Body of pancreas (tissue), 4 donors: ENCODE data around the gene PCNX1. TPM values are rescaled to one million over a fixed set of nuclear protein-coding genes. Genes with fewer than 3 reads are reported as not detected.

Experiments used
- ATAC-seq: fragments of 150-250 bp; one replicate; pipeline ENCODE4 v1.9.1; 2016
- DNase-seq, 4 donors: peaks; one replicate each; pipeline ENCODE4 v3.0.0-alpha.2; 2019
- H3K27ac ChIP-seq, 4 donors: fragments of 200-600 bp; sonication (generic); 1 replicate in 3 of 4; 2 replicates in 1 of 4; pipeline versions ENCODE4 v1.5.1 to v1.6.1; 2016 to 2019; ENCODE audit warnings: mild to moderate bottlenecking in 1 of 4, mixed read lengths in 1 of 4, moderate library complexity in 1 of 4
- H3K27me3 ChIP-seq, 2 donors: fragments of 200-600 bp; sonication (generic); one replicate each; pipeline ENCODE4 v1.6.0; 2016; ENCODE audit warnings: mild to moderate bottlenecking in 1 of 2
- H3K36me3 ChIP-seq, 2 donors: fragments of 200-600 bp; sonication (generic); replicated peaks in 1 of 2; 2 replicates each; pipeline ENCODE4 v1.5.1; 2016; ENCODE audit warnings: low read depth in 2 of 2; ENCODE audit not compliant: insufficient read depth in 1 of 2
- H3K4me1 ChIP-seq: fragments of 200-600 bp; sonication (generic); one replicate; pipeline ENCODE4 v1.6.0; 2016
- H3K4me3 ChIP-seq, 2 donors: fragments of 200-600 bp; sonication (generic); 1 replicate in 1 of 2; 2 replicates in 1 of 2; pipeline ENCODE4 v1.5.1; 2016 to 2019
- H3K9me3 ChIP-seq, 3 donors: fragments of 200-600 bp; sonication (generic); 1 replicate in 2 of 3; 2 replicates in 1 of 3; pipeline ENCODE4 v1.5.1; 2016
- POLR2A ChIP-seq, 3 donors: fragments of 450-650 bp; IDR thresholded peaks; one replicate each; pipeline ENCODE4 v1.6.1; 2016; ENCODE audit warnings: antibody characterized with exemption in 3 of 3, mild to moderate bottlenecking in 2 of 3
- WGBS, 2 donors: methylation state at CpG; one replicate each; pipeline ENCODE4 v1.1.5; 2017; 5-methylcytosine and 5-hydroxymethylcytosine counted together
- intact Hi-C: fragments of 100-400 bp; cut with DNase I; formaldehyde crosslinking; loops from one replicate; pipeline ENCODE4 v1.15.1; 2023
- total RNA-seq, 2 donors: library from RNA; depleted of rRNA; stranded (reverse); fragments of >200 nt; gene quantifications; one replicate each; pipeline ENCODE4 v1.1.0, GENCODE V29; 2016
- TF ChIP-seq, protein P1 (sequence below), 7 experiments: fragments of 450-650 bp in 4 of 7; fragments of 200-600 bp in 3 of 7; sonication (generic) in 3 of 7; IDR thresholded peaks; one replicate each; pipeline ENCODE4 v1.5.1; 2016 to 2019; ENCODE audit warnings: antibody characterized with exemption in 7 of 7

The PCNX1 gene
- total RNA-seq, 2 donors from 2014 or later: 25.4 to 94.3 TPM

GRCh38 chr14:70964492-70964891, 57.2 kb downstream of the PCNX1 start:
- no peak for ATAC-seq
- 47 to 57% methylated on average over 3 of the region's 3 CpGs for WGBS, 2 donors
- TF ChIP-seq, protein P1, sequence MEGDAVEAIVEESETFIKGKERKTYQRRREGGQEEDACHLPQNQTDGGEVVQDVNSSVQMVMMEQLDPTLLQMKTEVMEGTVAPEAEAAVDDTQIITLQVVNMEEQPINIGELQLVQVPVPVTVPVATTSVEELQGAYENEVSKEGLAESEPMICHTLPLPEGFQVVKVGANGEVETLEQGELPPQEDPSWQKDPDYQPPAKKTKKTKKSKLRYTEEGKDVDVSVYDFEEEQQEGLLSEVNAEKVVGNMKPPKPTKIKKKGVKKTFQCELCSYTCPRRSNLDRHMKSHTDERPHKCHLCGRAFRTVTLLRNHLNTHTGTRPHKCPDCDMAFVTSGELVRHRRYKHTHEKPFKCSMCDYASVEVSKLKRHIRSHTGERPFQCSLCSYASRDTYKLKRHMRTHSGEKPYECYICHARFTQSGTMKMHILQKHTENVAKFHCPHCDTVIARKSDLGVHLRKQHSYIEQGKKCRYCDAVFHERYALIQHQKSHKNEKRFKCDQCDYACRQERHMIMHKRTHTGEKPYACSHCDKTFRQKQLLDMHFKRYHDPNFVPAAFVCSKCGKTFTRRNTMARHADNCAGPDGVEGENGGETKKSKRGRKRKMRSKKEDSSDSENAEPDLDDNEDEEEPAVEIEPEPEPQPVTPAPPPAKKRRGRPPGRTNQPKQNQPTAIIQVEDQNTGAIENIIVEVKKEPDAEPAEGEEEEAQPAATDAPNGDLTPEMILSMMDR (IDR thresholded peaks at IDR 0.05): no peak
- TF ChIP-seq POLR2A (IDR thresholded peaks at IDR 0.05): no peak
- DNase-seq: no peak
- H3K4me3 ChIP-seq: no peak overlapping the region
- H3K27me3 ChIP-seq: no peaks in the 10 kb centered on the region
- no peak overlapping the region for H3K27ac ChIP-seq
- no peaks in the 10 kb centered on the region for H3K4me1 ChIP-seq
- intact Hi-C loops: no loop called here
- no peaks in the 10 kb centered on the region for H3K9me3 ChIP-seq
- H3K36me3 ChIP-seq: peaks cover 0 to 3% of the 10 kb centered on the region in 2 donors

DNA sequence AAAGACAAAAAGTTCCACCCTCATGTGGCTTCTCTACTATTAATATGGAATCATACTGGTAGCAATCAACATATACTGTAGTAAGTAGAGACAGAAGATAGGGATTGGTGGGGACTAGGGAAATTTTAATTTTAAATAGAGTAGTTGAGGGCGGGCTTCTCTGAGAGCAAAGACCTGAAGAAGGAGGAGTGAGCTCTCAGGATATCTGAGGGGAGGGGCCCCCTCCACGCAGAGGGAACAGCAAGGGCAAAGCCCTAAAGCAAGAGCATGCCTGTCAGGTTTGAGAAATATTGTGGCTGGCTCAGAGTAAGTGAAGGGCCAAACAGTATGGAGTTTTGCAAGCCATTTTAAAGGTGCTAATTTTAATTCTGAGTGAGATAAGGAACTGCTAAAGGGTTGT, 64.3 kb downstream of the PCNX1 start:
- DNase-seq: no peak
- 72 to 76% methylated on average over 2 of the region's 2 CpGs for WGBS, 2 donors

DNA sequence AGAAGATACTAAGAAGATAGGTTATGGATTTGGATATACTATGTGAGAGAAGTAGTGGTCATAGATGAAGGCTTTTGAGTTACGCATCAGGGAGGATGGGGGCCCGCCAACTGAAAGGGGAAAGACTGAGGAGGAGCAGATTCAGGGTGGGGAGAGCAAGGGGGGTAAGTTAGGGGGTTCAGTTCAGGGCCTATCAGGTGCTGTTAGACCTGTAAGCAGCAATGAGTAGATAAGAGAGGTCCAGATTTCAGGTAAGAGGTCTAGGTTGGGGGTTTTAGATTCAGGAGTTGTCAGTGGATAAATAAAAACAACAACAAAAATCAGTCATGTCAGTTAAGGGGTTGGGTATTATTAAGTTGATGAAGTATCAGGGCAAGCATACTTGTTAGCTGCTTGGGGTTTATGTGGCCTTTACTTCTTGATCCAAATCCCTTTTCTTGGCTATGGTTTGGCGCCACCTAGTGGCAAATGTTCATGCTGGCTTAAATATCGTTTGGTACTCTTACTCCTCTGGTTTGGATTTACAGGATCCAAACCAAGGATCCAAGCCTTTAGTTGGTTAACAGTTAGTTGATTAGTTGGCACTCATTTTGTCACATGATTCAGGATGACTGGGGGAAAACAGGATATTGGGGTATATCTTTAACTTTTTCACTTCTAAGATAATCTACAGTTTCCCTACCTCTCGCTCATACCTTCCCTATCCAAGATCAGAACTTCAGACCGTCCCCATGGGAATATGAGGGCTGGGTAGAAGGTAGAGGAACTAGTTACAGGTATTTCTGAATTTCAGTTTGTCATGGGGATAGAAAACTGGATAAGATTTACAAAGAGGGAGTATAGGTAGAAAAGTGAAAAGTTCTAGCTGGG, 65.1 kb downstream of the PCNX1 start:
- WGBS, 2 donors: 60 to 61% methylated on average over 6 of the region's 6 CpGs
- intact Hi-C loops: loop anchor here (10.0 kb wide), 1 partner anchor 148 kb away; no protein-coding TSS in a partner anchor
- Histone ChIP-seq H3K27me3 (no peaks in the 10 kb centered on the region), H3K4me1 (no peaks in the 10 kb centered on the region), H3K27ac (no peak overlapping the region), H3K36me3 (peaks cover 0 to 7% of the 10 kb centered on the region in 2 donors), H3K9me3 (no peaks in the 10 kb centered on the region), H3K4me3 (no peak overlapping the region)
- ATAC-seq (peak; percentile 70), DNase-seq (peak; percentile 84 to 90 (median 88))
- TF ChIP-seq, protein P1 (IDR thresholded peaks at IDR 0.05): peak; percentile 67 to 97 (median 91)
- no peak for TF ChIP-seq POLR2A (IDR thresholded peaks at IDR 0.05)

More for the DNA sequence above, 64.3 kb downstream of the PCNX1 start:
- intact Hi-C loops: loop anchor here (10.0 kb wide), 1 partner anchor 147 kb away; no protein-coding TSS in a partner anchor
- H3K27ac ChIP-seq: no peak overlapping the region
- H3K9me3 ChIP-seq: no peaks in the 10 kb centered on the region
- H3K4me1 ChIP-seq: no peaks in the 10 kb centered on the region
- no peaks in the 10 kb centered on the region for H3K27me3 ChIP-seq
- H3K36me3 ChIP-seq: peaks cover 0 to 3% of the 10 kb centered on the region in 2 donors
- no peak for TF ChIP-seq POLR2A (IDR thresholded peaks at IDR 0.05)
- TF ChIP-seq, protein P1 (IDR thresholded peaks at IDR 0.05): no peak
- ATAC-seq: no peak
- H3K4me3 ChIP-seq: no peak overlapping the region

DNA sequence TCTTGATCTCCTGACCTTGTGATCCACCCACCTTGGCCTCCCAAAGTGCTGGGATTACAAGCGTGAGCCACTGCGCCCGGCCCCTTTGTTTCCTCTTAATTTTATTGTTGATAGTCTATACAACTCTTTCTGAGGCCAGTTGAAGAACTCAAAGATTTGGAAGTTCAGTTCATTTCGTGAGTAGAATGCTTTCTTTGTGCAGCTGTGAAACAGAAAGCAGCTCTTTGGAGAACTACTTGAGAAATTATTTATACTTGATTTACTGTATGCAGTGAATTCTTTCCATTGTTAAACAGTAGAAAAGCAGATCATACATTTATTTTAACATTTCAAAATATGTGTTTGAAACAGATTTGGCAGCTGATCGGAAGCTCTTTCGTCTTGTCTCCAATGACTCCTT, 69.3 kb downstream of the PCNX1 start:
- ATAC-seq: no peak
- no peak overlapping the region for H3K4me3 ChIP-seq
- WGBS, 2 donors: 92% methylated on average over 6 of the region's 6 CpGs

More for the DNA sequence above, 69.3 kb downstream of the PCNX1 start:
- intact Hi-C loops: loop anchor here (10.0 kb wide), 1 partner anchor 152 kb away; no protein-coding TSS in a partner anchor
- Histone ChIP-seq H3K36me3 (peaks cover 0 to 14% of the 10 kb centered on the region in 2 donors), H3K9me3 (no peaks in the 10 kb centered on the region), H3K27ac (no peak overlapping the region), H3K27me3 (no peaks in the 10 kb centered on the region), H3K4me1 (peaks cover 8% of the 10 kb centered on the region)
- no peak for DNase-seq
- TF ChIP-seq, protein P1 (IDR thresholded peaks at IDR 0.05): no peak
